ENCODE data around the gene SLC26A11.

DNA sequence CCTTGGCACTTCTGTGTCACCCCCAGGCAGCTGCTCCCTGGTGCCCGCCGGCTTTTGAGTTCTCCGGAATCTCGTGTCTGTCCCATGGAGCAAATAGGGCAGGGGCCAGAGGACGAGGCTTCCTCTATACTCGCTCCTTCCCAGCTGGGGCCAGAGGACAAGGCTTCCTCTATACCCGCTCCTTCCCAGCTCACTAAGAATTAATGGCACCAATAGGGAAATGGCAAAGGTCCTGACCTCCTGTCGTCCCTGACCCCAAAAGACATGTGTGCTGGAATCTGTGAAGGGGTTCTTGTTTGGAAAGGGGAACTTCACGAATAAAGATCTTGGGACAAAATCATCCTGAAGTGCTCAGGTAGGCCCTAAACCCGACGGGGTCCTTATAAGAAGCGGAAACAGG, 7.7 kb upstream of the SLC26A11 start:
- TF ChIP-seq CTCF (conservative IDR thresholded peaks at IDR 0.05 in 1 of 2, IDR thresholded peaks at IDR 0.05 in 1 of 2; ENCODE audit: low read depth in 1 of 2, low read length in 2 of 2) (no peak), EZH2 (IDR thresholded peaks at IDR 0.05; ENCODE audit: low read length, missing control alignments) (no peak)
